Endothelial cell of umbilical vein (primary cell): ENCODE measurements around the gene ZNF276. TPM values are rescaled to one million over a fixed set of nuclear protein-coding genes. Genes with fewer than 3 reads are reported as not detected.

Experiments
- BruUV-seq: library from RNA; stranded (reverse); fragments of 400-500 nt; replicated peaks from 2 replicates; lab custom pipeline; 2021; lab: Mats Ljungman, UMichigan
- CTCF ChIA-PET: fragments of 300-600, 350-600 bp; sonication (Branson Sonifier 250); formaldehyde crosslinking; loops from one replicate; lab custom pipeline; 2021; ENCODE audit warnings: antibody characterized with exemption, inconsistent platforms; lab: Charles Lee
- POLR2A ChIA-PET: fragments of 300-600, 350-600 bp; sonication (Branson Sonifier 250); formaldehyde crosslinking; loops from one replicate; lab custom pipeline; 2021; ENCODE audit warnings: antibody characterized with exemption, inconsistent platforms; lab: Charles Lee
- DNase-seq: peaks from one replicate; pipeline ENCODE4 v3.0.0-alpha.2; 2011; ENCODE audit warnings: low read depth, low spot score
- FAIRE-seq: peaks from 2 replicates; lab custom pipeline; 2011; peaks lifted over from hg19 to GRCh38; lab: Jason Lieb, UNC
- H2AFZ ChIP-seq: 2 replicates; pipeline ENCODE4 v1.6.0; 2012; ENCODE audit warnings: low read depth, low read length, control low read depth, inconsistent platforms
- H3K27ac ChIP-seq: 2 replicates; pipeline ENCODE4 v1.5.1; 2011; ENCODE audit warnings: low read depth, mild to moderate bottlenecking, control low read depth, low read length, moderate library complexity; ENCODE audit not compliant: insufficient read depth
- H3K27me3 ChIP-seq, 2 experiments: 2 replicates each; pipeline versions ENCODE4 v1.6.0 to v1.6.1; 2011; ENCODE audit warnings: low read length in 2 of 2, mixed read lengths in 1 of 2; ENCODE audit not compliant: control insufficient read depth in 2 of 2, insufficient read depth in 2 of 2
- H3K36me3 ChIP-seq, 2 experiments: 2 replicates in 1 of 2; 3 replicates in 1 of 2; pipeline ENCODE4 v1.5.1; 2011; ENCODE audit warnings: low read length in 2 of 2, mild to moderate bottlenecking in 1 of 2, moderate library complexity in 1 of 2; ENCODE audit not compliant: control insufficient read depth in 2 of 2, insufficient read depth in 2 of 2; ENCODE audit errors: extremely low read depth in 1 of 2
- H3K4me1 ChIP-seq: 3 replicates; pipeline ENCODE4 v1.5.1; 2011; ENCODE audit warnings: mild to moderate bottlenecking, low read length; ENCODE audit not compliant: control insufficient read depth, insufficient read depth; ENCODE audit errors: extremely low read depth
- H3K4me2 ChIP-seq: 2 replicates; pipeline ENCODE4 v1.6.1; 2011; ENCODE audit warnings: low read length, control low read depth, mixed read lengths; ENCODE audit not compliant: insufficient read depth
- H3K4me3 ChIP-seq, 3 experiments: fragments of 200-600 bp in 1 of 3; sonication (generic), shearing (Covaris generic) in 1 of 3; replicated peaks in 1 of 3; 2 replicates each; pipeline ENCODE4 v1.5.1; 2011 to 2016; ENCODE audit warnings: control low read depth in 3 of 3, low read length in 3 of 3, mild to moderate bottlenecking in 2 of 3, inconsistent platforms in 1 of 3, low read depth in 1 of 3, moderate library complexity in 1 of 3; ENCODE audit not compliant: insufficient read depth in 1 of 3
- H3K79me2 ChIP-seq: 2 replicates; pipeline ENCODE4 v1.6.0; 2012; ENCODE audit warnings: low read length, inconsistent platforms; ENCODE audit not compliant: control insufficient read depth, insufficient read depth
- H3K9ac ChIP-seq: replicated peaks from 2 replicates; pipeline ENCODE3; 2011; ENCODE audit warnings: low read length, control low read depth; ENCODE audit not compliant: insufficient read depth; ENCODE audit errors: extremely low read depth
- H3K9me1 ChIP-seq: replicated peaks from 3 replicates; pipeline ENCODE4 v1.6.0; 2011; ENCODE audit warnings: mild to moderate bottlenecking, low read length; ENCODE audit not compliant: control insufficient read depth, insufficient read depth; ENCODE audit errors: extremely low read depth
- H3K9me3 ChIP-seq: replicated peaks from 2 replicates; pipeline ENCODE4 v1.5.1; 2012; ENCODE audit warnings: low read length, inconsistent platforms; ENCODE audit not compliant: control insufficient read depth, insufficient read depth
- H4K20me1 ChIP-seq: replicated peaks from 2 replicates; pipeline ENCODE3; 2011; ENCODE audit warnings: mild to moderate bottlenecking, low read length; ENCODE audit not compliant: control insufficient read depth, insufficient read depth; ENCODE audit errors: extremely low read depth
- CTCF ChIP-seq, 2 donors: IDR thresholded peaks; 1 replicate in 1 of 2; 2 replicates in 1 of 2; pipeline ENCODE4 v1.5.1; 2011; ENCODE audit warnings: low read length in 2 of 2, mild to moderate bottlenecking in 2 of 2, moderate library complexity in 2 of 2, control low read depth in 1 of 2, inconsistent platforms in 1 of 2, low read depth in 1 of 2; ENCODE audit not compliant: insufficient read depth in 1 of 2; ENCODE audit errors: extremely low read depth in 1 of 2
- EZH2 ChIP-seq: IDR thresholded peaks from 2 replicates; pipeline ENCODE4 v1.6.1; 2012; ENCODE audit warnings: borderline replicate concordance, low read depth, mild to moderate bottlenecking, moderate library complexity, low read length, inconsistent platforms; ENCODE audit not compliant: severe bottlenecking
- FOS ChIP-seq: IDR thresholded peaks from 2 replicates; pipeline ENCODE4 v1.6.1; 2011; ENCODE audit warnings: mild to moderate bottlenecking, low read length, moderate library complexity, borderline replicate concordance; ENCODE audit not compliant: insufficient read depth
- GATA2 ChIP-seq: IDR thresholded peaks from 2 replicates; pipeline ENCODE4 v1.7.0; 2011; ENCODE audit warnings: low read depth, mild to moderate bottlenecking, moderate library complexity, mixed read lengths, low read length; ENCODE audit not compliant: insufficient read length, insufficient read depth
- JUN ChIP-seq: IDR thresholded peaks from 2 replicates; pipeline ENCODE4 v1.6.1; 2011; ENCODE audit warnings: borderline replicate concordance, low read depth; ENCODE audit not compliant: insufficient read length, insufficient read depth
- MAX ChIP-seq: IDR thresholded peaks from 2 replicates; pipeline ENCODE4 v1.6.1; 2011; ENCODE audit not compliant: insufficient read depth, insufficient read length
- MYC ChIP-seq: IDR thresholded peaks from one replicate; pipeline ENCODE4 v1.6.1; 2011; ENCODE audit warnings: mild to moderate bottlenecking, low read depth, low read length
- POLR2A ChIP-seq: IDR thresholded peaks from 2 replicates; pipeline ENCODE4 v1.6.1; 2012; ENCODE audit warnings: low read depth, mild to moderate bottlenecking, control low read depth, low read length
- POLR2AphosphoS5 ChIP-seq: IDR thresholded peaks from 2 replicates; pipeline ENCODE4 v1.6.1; 2012; ENCODE audit warnings: low read depth, mild to moderate bottlenecking, control low read depth, low read length, moderate library complexity; ENCODE audit not compliant: insufficient read depth
- dilution Hi-C: fragments of 300-500 bp; cut with MboI; formaldehyde crosslinking; loops from one replicate; pipeline ENCODE4 v1.15.0; 2019; ENCODE audit warnings: low sequenced_read_pairs; ENCODE audit not compliant: extremely low pct_ligation_motif_present
- intact Hi-C: fragments of 100-400 bp; cut with micrococcal nuclease; formaldehyde crosslinking; loops from one replicate; pipeline ENCODE4 v1.10.0; 2022
- polyA plus RNA-seq, 4 experiments: library from polyadenylated mRNA; depleted of rRNA in 3 of 4; stranded (reverse) in 3 of 4; unstranded in 1 of 4; fragments of >200 nt; gene quantifications; 2 replicates each; pipeline versions ENCODE4 v1.2.1 to v1.2.3, GENCODE V29; 2011 to 2012; ENCODE audit warnings: missing spikeins in 1 of 4
- total RNA-seq: library from RNA; stranded (reverse); gene quantifications from 2 replicates; pipeline ENCODE4 v1.2.3, GENCODE V29; 2021

Gene ZNF276
- total and polyA plus RNA-seq, 2 donors (not counting 3 experiments of a cell fraction or from before 2014, with no cell fraction given), result 36.6 to 40.0 TPM

GRCh38 chr16:89746043-89746442 lies 24.7 kb downstream of the ZNF276 start:
- H4K20me1 ChIP-seq, result no peaks in the 10 kb centered on the region
- intact Hi-C loops, result no loop called here
- TF ChIP-seq MAX, result no peak
- no peak for TF ChIP-seq FOS
- TF ChIP-seq EZH2, result no peak
- no peak overlapping the region for H3K4me2 ChIP-seq
- peaks cover 1 to 3% of the 10 kb centered on the region in 2 experiments for H3K36me3 ChIP-seq
- H3K79me2 ChIP-seq, result no peaks in the 10 kb centered on the region
- no peaks in the 10 kb centered on the region for H3K9me1 ChIP-seq
- no peak overlapping the region for H3K27ac ChIP-seq
- H3K4me1 ChIP-seq, result no peaks in the 10 kb centered on the region
- ChIA-PET POLR2A (no interaction called here), CTCF (no interaction called here)
- no peaks in the 10 kb centered on the region for H3K27me3 ChIP-seq
- DNase-seq (no peak), FAIRE-seq (no peak)
- dilution Hi-C loops, result no loop called here
- no peak overlapping the region for H3K9ac ChIP-seq
- no peak overlapping the region for H3K4me3 ChIP-seq
- H2AFZ ChIP-seq, result no peak overlapping the region
- no TSS peak for BruUV-seq
- H3K9me3 ChIP-seq, result no peaks in the 10 kb centered on the region

- CTCF ChIA-PET, result no interaction called here
- no peak overlapping the region for H3K9ac ChIP-seq
- H3K4me1 ChIP-seq, result no peaks in the 10 kb centered on the region
- FAIRE-seq, result no peak
- POLR2A ChIA-PET, result no interaction called here
- no peaks in the 10 kb centered on the region for H3K9me3 ChIP-seq
- TF ChIP-seq GATA2 (no peak), POLR2AphosphoS5 (no peak), JUN (no peak), CTCF (IDR thresholded peaks at IDR 0.05; ENCODE audit: extremely low read depth in 1 of 2, insufficient read depth in 1 of 2, low read depth in 1 of 2, low read length in 2 of 2) (no peak), MYC (no peak), POLR2A (no peak), EZH2 (no peak), MAX (no peak), FOS (no peak)
- no peak overlapping the region for H3K27ac ChIP-seq
- no peak overlapping the region for H3K4me2 ChIP-seq
- no peak overlapping the region for H3K4me3 ChIP-seq
- DNase-seq, result no peak
- H3K36me3 ChIP-seq, result peaks cover 0 to 3% of the 10 kb centered on the region in 2 experiments
- no TSS peak for BruUV-seq
- H3K79me2 ChIP-seq, result no peaks in the 10 kb centered on the region
- H2AFZ ChIP-seq, result no peak overlapping the region
- H3K27me3 ChIP-seq, result no peaks in the 10 kb centered on the region
- no peaks in the 10 kb centered on the region for H3K9me1 ChIP-seq
- dilution Hi-C loops (no loop called here), intact Hi-C loops (no loop called here)
- H4K20me1 ChIP-seq, result no peaks in the 10 kb centered on the region
Measured at GRCh38 chr16:89748076-89748475, 26.7 kb downstream of the ZNF276 start.
